ENCODE measurements around the gene MARCHF10.
"Not testable (repeated sequence)": the region's sequence is repeated elsewhere in the genome, so short reads cannot be mapped to it uniquely, and the experiment has no call there.

Gene MARCHF10, protein sequence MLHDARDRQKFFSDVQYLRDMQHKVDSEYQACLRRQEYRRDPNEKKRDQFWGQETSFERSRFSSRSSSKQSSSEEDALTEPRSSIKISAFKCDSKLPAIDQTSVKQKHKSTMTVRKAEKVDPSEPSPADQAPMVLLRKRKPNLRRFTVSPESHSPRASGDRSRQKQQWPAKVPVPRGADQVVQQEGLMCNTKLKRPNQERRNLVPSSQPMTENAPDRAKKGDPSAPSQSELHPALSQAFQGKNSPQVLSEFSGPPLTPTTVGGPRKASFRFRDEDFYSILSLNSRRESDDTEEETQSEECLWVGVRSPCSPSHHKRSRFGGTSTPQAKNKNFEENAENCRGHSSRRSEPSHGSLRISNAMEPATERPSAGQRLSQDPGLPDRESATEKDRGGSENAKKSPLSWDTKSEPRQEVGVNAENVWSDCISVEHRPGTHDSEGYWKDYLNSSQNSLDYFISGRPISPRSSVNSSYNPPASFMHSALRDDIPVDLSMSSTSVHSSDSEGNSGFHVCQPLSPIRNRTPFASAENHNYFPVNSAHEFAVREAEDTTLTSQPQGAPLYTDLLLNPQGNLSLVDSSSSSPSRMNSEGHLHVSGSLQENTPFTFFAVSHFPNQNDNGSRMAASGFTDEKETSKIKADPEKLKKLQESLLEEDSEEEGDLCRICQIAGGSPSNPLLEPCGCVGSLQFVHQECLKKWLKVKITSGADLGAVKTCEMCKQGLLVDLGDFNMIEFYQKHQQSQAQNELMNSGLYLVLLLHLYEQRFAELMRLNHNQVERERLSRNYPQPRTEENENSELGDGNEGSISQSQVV

DNA sequence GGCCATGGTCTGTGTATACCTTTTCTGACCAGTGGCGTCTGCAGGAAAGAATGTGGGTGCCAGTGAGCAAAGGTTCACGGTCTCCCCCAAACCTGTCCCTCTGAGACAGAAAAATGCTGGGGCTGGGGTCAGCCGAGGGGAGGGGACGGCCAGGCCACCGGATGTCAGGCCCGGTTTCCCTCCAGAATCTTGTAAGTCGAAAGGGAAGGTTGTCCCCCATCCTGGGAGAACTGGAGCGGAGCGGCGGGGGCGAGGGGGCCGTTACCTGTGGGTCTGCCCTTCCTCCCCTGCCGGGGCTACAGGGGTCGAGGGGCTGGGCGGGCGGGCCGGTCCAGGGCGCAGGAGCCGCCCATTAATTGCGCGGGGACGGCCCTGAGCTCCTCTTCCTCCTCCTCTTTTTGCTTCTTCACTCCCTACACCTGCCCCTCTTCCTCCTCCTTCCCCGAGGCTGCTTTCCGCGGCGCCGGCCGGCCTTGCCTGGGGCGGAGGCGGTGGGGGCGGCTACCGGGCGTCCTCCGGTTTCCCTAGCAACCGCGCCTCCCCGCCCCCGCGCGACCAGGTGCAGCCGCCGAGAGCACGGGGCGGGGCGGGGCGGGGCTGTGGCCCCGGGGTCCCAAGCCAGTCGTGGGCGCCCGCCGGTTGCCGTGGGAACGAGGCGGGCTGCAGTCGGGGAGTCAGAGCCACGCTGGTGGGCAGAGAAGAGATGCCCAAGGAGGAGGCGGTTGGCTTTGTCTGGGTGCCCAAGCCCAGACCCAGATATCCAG lies at the start of gene MARCHF10:
MARCHF10 (minus strand) TSS at position 503 of the 764 bp plus-strand sequence. CDS start 6,579 bp downstream, outside the sequence.
- DNase-seq = peak; percentile 2

DNA sequence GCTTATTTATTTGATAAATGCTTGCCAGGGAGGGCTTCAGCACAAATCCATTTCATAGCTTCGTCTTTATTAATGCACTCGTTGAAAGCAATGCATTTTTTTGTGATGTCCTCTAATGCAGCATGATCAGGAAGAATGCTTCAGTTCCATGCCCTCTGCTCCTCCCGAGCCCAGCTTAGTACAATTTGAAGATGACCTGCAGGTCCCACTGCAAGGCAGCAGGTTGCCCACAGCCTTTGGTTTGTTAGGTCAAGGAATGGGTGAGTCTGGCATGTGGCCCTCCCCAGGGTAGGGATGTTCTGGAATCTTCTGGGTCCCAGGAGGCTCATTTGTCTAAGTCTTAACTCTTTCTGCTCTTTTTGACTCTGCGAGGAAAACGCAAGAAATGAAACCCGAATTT lies 49.4 kb upstream of the MARCHF10 start:
- no peak for DNase-seq

DNA sequence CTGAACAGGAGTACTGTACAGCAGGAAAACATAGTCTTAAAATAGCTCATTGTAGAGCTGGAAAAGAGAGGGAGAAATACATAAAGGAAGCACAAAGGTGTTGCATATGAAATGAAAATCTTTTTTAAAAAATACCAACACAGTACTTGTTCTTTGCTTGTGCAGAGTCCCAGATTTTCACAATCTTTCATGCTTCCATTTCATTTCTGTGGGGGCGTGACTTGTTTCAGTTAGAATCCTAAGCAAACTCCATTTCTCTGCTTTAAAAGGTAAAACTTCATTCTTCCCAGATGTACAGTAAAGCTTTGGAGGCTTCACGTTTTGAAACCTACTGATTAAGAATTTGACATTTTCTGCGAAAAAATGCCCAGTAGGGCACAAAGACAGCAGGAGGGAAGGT lies 48.5 kb upstream of the MARCHF10 start:
- DNase-seq = no peak

- no peak for DNase-seq
These were observed 47.0 kb upstream of the MARCHF10 start for GRCh38 chr17:62855156-62855555.

DNA sequence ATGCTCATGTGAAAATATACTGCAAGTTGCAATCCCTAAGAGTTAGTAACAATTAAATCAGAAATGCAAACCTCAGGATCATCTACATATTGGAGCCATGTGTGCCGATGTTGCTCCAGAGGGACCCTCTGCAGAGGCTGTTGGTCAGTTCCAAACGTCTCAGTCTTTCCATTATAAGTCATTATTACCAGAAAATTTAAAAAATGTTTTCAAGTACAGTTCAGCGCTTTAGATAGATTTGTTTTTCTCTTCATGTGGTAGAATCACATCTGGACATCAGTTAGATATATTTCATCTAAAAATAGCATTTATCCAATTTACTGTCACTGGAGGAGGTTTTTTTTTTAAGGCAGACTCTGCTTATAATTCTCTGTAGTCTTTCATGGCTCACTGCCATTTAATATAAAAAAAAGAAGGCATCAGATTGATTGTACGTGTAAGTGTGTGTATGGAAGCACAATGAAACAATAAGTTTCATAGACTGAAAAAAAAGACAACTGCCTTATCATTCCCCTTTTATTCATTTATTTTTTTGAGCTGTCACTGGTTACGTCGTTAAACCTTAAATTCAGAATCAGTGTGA lies 46.1 kb upstream of the MARCHF10 start:
- no peak for DNase-seq

- DNase-seq = no peak
These were observed 44.1 kb upstream of the MARCHF10 start for GRCh38 chr17:62852195-62852594.

DNA sequence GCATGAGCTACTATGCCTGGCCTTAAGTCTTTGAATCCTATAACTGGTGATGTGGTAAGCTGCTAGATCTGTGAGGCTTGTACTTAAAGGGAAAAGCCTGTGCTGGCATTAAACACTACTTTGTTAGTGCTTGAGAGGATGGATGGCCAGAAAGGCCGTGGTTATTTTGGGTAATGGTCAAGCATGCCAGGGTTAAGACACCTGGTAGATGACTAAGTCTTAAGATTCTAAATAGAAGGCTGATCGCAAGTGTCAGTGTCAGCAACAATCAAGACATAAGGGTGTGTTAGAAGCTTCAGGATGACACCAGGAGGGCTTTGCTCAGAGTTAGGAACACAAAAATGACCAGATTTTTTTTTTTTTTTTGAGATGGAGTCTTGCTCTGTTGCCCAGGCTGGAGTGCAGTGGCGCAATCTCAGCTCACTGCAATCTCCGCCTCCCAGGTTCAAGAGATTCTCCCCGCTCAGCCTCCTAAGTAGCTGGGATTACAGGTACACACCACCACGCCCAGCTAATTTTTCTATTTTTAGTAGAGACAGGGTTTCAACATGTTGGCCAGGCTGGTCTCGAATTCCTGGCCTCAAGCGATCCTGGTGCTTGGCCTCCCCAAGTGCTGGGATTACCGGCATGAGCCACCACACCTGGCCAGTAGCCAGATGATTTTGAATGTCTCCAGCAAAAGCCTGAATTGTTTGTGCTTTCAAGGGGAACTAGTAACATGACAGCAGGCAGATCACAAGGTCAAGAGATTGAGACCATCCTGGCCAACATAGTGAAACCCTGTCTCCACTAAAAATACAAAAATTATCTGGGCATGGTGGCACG lies 41.7 kb upstream of the MARCHF10 start:
- DNase-seq = not testable (repeated sequence)

DNA sequence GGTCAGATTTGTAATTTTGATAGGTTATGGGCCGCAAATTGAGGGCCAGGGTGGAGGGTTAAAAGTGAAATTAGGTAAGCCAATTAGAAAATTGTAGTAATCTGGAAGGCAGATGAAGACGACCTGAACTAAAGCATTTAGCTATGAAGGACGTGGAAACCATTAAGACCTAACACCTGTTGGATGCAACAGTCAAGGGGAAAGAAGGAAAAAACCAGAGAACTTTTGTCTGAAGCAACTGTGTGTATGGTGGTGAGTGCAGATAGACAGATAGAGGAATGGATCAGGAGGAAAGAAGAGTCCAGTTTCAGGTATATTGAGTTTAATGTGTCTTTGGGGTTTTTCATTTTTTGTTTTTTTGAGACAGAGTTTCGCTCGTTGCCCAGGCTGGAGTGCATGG lies 40.2 kb upstream of the MARCHF10 start:
- no peak for DNase-seq

GRCh38 chr17:62847426-62847825 lies 39.3 kb upstream of the MARCHF10 start:
- no peak for DNase-seq

GRCh38 chr17:62840871-62841270 lies 32.8 kb upstream of the MARCHF10 start:
- no peak for DNase-seq

DNA sequence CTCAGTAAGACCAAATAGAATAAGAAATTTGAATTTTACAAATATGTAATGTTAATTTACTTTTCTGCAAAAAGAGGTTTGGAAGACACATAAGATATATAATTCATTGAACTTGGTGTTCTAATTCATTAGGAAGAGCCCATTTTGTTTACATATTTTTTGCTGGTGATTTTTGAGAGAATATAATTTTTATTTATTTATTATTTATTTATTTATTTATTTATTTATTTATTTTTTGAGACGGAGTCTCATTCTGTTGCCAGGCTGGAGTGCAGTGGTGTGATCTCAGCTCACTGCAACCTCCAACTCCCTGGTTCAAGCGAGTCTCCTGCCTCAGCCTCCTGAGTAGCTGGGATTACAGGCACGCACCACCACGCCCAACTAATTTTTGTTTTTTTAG lies 25.7 kb upstream of the MARCHF10 start:
- DNase-seq = not testable (repeated sequence)

GRCh38 chr17:62832405-62832804 lies 24.3 kb upstream of the MARCHF10 start:
- DNase-seq = no peak

DNA sequence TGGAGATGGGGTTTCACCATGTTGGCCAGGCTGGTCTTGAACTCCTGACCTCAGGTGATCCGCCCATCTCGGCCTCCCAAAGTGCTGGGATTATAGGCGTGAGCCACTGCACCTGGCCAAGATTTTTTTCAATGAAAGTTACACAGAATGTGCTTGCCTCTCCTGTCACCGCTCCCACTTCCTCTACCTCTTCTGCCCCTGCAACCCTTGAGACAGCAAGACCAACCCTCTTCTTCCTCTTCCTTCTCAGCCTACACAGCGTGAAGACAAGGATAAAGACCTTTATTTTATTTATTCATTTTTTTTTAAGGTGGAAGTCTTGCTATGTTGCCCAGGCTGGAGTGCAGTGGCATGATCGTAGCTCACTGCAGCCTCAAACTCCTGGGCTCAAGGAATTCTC lies 23.0 kb upstream of the MARCHF10 start:
- DNase-seq = not testable (repeated sequence)

DNA sequence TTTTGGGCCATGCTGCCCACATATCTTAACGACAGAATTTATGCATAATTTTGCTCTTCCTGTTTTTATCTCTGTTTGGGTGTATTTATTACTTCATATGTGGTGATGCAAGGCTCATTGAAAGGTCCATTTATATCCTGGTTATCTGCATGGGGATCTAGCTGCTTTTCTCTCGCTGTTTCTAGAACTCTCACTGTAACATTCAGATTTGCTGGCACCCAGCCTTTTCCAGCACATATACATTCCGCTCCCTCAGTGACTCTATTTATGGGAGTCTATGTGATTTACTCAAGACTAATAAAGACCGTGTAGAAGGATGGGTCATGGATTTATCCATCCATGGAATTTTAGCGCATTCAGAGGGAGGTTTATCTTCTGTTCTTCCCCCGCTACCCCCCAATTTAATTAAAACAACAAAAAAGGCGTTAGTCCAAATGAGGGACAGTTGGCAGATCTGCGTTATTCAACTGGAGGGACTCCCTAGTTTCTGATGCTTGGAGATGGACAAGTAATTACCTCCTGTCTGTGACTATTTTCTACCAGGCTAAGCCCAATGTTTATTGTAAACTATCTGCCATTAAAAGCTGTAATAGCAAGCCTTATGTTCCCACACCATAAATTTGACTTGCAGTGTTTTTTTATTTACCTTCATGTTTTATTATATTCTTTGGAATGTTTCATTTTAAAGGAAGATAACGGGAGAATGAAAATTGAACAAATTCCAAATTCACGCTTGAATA lies 19.8 kb upstream of the MARCHF10 start:
- DNase-seq = no peak

DNA sequence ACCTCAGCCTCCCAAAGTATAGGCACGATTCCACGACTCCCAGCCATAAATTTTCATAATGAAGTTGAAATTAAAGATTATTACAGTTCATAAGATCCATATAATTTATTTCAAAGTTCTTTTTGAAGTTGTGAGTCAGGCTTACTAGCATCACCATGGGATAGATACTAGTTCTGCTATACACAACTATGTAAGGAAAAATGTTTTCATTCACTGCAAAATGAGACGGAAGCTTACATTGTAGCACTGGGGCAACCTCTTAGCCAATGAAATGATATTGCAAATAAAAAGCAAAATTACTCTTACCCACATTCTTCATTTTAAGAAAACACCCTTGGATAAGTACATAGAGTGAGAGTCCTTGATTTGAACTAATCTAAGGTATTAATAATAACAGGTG lies 18.8 kb upstream of the MARCHF10 start:
- no peak for DNase-seq

DNA sequence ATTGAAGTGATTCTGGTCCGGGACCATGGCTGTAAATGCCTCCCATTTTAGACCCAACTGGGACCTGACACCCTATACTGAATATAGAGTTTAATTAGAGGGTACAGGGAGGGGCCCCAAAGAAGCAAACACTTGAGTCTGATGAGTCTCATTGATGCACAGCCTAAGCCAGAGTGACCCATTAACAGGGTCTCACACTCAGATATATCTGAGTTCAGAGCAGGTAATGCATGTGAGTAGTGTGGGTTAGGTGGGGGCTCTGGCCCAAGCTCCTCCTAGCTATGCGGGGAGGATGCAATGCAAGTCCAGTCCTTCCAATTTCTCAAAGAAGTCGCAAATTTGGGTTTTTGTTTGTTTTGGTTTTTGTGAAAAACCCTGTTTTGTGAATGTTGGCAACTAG lies 17.1 kb upstream of the MARCHF10 start:
- no peak for DNase-seq

DNA sequence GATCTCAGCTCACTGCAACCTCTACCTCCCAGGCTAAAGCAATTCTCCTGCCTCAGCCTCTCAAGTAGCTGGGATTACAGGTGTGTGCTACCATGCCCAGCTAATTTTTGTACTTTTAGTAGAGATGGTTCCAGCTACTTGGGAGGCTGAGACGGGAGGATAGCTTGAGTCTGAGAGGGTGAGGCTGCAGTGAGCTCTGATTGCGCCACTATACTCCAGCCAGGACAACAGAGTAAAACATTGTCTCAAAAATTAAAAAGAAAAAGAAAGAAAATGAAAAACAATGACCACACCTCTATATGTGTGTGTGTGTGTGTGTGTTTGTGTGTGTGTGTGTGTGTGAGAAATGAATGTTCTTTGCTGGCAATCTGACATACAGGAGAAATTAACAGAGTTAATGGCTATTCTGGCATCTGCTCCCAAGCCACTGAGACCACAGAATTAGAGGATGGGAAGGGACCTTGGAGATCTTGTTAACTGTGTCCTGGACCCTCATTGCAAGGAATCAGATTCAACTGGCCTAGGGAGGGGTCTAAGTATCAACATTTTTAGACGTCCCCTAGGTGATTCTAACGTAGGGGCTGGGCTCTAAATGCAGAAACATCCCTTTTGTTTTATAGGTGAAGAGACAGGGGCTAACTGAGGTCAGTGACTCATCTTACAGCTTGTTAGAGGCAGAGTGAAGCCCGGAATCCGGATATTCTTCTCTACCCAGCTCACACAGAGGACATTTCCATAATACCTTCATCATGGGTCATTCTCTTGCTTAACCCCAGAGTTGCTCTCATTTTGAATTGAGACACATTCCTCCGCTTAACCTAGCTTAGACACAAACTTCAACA lies 16.4 kb upstream of the MARCHF10 start:
- no peak for DNase-seq

GRCh38 chr17:62823111-62823893 lies 15.2 kb upstream of the MARCHF10 start:
- DNase-seq = no peak

Measured in stimulated activated CD4-positive, alpha-beta T cell treated with anti-CD3 and anti-CD28 coated beads, Interleukin-1b, Interleukin-23, amount 100 ng/mL, for 48 hours (primary cell).